Effector memory CD4-positive, alpha-beta T cell (primary cell): ENCODE results near the gene PTPRT.
"Not testable (repeated sequence)": the region's sequence is repeated elsewhere in the genome, so short reads cannot be mapped to it uniquely, and the experiment has no call there.

ENCODE experiments used
- DNase-seq, 3 donors: peaks; one replicate each; pipeline ENCODE4 v3.0.0-alpha.2; 2020
- H3K27ac ChIP-seq: 2 replicates; pipeline ENCODE4 v1.7.0; 2013; ENCODE audit warnings: mild to moderate bottlenecking, low read length, moderate library complexity; ENCODE audit not compliant: insufficient read depth, poor library complexity, severe bottlenecking
- H3K27me3 ChIP-seq: replicated peaks from 2 replicates; pipeline ENCODE4 v1.7.0; 2013; ENCODE audit warnings: mild to moderate bottlenecking, low read length; ENCODE audit not compliant: insufficient read depth, control insufficient read depth, poor library complexity, severe bottlenecking
- H3K36me3 ChIP-seq: 2 replicates; pipeline ENCODE4 v1.7.0; 2013; ENCODE audit warnings: mild to moderate bottlenecking, low read length, moderate library complexity; ENCODE audit not compliant: control insufficient read depth, insufficient read depth
- H3K4me1 ChIP-seq: 2 replicates; pipeline ENCODE4 v1.7.0; 2013; ENCODE audit warnings: low read length, mild to moderate bottlenecking; ENCODE audit not compliant: control insufficient read depth, insufficient read depth, poor library complexity, severe bottlenecking
- H3K4me3 ChIP-seq: 2 replicates; pipeline ENCODE4 v1.7.0; 2013; ENCODE audit warnings: low read length, low read depth, mild to moderate bottlenecking; ENCODE audit not compliant: insufficient read depth, poor library complexity, severe bottlenecking
- H3K9me3 ChIP-seq: 2 replicates; pipeline ENCODE4 v1.7.0; 2013; ENCODE audit warnings: mild to moderate bottlenecking, low read length, moderate library complexity; ENCODE audit not compliant: control insufficient read depth

PTPRT gene

DNA sequence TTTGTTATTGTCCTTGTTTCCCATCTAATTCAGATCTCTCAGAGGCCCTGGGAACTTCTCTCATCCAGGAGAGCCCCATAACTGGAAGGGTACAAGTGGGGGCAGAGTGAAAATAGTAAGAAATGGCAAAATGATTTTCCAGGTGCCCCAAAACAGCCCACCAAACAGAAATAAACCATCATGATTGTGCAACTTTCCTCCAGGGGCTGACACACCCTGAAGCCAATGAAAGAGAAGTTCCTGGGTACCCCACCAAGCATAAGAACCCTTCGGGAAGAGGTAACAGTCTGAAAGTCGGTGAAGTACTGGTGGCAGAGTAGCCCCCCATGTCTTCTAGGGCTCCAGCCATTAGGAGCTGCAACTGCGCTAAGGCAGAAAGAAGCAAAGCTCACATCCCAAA lies 282.0 kb downstream of the PTPRT start:
- no peak for DNase-seq
- no peak overlapping the region for H3K4me3 ChIP-seq
- H3K4me1 ChIP-seq: no peaks in the 10 kb centered on the region
- no peak overlapping the region for H3K27ac ChIP-seq
- no peaks in the 10 kb centered on the region for H3K27me3 ChIP-seq
- no peaks in the 10 kb centered on the region for H3K36me3 ChIP-seq
- H3K9me3 ChIP-seq: no peaks in the 10 kb centered on the region

DNA sequence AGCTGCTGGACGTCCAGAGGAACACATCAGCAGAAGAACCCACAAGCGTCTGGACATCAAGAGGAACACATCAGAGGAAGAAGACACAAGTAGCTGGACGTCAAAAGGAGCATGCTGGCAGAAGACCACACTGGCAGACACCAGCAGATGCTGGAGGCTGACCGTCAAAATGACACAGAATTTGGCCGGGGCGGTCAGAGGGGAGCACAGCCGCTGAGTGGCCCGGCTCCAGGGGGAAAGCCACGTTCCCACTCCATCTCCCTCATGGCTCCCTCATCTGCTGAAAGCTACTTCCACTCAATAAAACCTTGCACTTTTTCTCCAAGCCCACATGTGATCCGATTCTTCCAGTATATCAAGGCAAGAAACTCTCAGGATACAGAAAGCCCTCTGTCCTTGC lies 283.6 kb downstream of the PTPRT start:
- no peak for DNase-seq
- H3K4me1 ChIP-seq: no peaks in the 10 kb centered on the region
- H3K27ac ChIP-seq: no peak overlapping the region
- no peaks in the 10 kb centered on the region for H3K27me3 ChIP-seq
- no peaks in the 10 kb centered on the region for H3K9me3 ChIP-seq
- H3K4me3 ChIP-seq: no peak overlapping the region
- H3K36me3 ChIP-seq: no peaks in the 10 kb centered on the region

DNA sequence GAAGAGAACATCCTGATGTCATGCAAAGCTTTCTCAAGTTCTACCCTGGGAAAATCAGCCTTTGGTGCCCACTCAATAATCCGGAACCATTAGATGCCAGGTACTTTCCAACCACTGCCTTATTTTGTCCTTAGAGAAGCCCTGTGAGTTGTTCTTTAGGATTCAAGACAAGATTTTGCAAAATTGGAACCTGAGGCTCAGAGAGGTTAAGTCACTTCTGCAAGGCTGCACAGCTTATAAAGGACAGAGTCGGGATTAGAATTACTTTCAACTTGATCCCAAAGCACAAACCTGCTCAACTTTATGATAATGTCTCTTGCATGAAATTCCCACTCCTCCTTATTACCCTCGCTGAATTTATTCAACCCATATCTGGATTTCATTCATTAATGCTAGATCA lies 287.2 kb downstream of the PTPRT start:
- Histone ChIP-seq H3K27ac (no peak overlapping the region), H3K4me1 (no peaks in the 10 kb centered on the region), H3K36me3 (no peaks in the 10 kb centered on the region), H3K4me3 (no peak overlapping the region), H3K9me3 (no peaks in the 10 kb centered on the region), H3K27me3 (no peaks in the 10 kb centered on the region)
- DNase-seq: no peak

DNA sequence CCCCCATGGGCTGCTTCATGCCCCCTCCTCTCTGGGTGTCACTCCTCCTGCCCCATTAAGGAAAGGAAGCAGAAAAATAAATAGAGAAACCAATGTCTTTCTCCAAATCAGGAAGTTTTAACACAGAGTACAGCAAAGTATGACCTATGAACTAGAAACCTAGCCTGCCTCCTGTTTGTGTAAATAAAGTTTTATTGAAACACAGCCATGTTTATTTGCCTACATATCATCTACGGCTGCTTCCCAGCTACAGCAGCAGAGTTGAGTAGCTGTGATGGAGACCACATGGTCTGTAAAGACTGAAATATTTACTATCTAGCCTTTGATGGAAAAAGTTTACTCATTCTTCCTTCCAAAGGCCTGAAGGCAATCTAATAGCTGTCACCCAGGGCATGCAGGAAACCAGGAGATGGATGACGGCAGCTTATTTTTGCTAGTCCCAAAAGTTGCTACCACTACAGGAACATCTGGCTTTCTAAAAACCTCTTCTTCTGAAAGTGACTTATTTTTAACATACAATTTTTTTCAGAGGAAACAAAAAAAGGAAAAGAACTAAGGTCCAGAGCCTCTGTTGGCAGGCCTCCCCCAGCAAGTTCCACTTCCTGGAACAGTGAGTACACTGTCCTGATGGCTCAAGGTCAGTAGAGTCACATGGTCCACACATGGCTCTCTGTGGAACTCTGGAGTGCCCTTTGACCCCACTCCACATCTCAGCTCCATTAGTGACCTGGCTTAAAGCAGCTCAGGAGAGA lies 287.8 kb downstream of the PTPRT start:
- Histone ChIP-seq H3K27ac (no peak overlapping the region), H3K4me3 (no peak overlapping the region), H3K4me1 (no peaks in the 10 kb centered on the region), H3K36me3 (no peaks in the 10 kb centered on the region), H3K27me3 (no peaks in the 10 kb centered on the region), H3K9me3 (no peaks in the 10 kb centered on the region)
- no peak for DNase-seq

DNA sequence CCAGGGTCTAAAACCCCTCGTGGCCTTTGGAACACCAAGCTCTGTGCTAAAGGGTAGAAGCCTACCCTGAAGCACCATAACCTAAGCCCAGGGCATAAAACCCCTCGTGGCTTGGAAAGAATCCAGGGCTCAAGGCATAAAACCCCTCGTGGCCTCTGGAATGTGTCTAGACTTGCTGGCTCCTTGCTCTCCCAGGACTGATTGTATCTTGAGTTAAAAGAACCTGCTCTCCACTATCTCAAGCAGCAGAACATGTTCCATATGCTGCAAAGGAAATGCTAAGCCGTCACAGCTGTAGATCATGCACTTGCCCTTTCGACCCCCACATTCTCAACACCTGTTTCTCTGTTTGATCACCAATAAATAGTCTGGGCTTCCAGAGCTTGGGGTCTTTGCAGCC lies 288.9 kb downstream of the PTPRT start:
- not testable (repeated sequence) for H3K4me1 ChIP-seq, DNase-seq, H3K4me3 ChIP-seq, H3K9me3 ChIP-seq, H3K27ac ChIP-seq, H3K36me3 ChIP-seq, H3K27me3 ChIP-seq

DNA sequence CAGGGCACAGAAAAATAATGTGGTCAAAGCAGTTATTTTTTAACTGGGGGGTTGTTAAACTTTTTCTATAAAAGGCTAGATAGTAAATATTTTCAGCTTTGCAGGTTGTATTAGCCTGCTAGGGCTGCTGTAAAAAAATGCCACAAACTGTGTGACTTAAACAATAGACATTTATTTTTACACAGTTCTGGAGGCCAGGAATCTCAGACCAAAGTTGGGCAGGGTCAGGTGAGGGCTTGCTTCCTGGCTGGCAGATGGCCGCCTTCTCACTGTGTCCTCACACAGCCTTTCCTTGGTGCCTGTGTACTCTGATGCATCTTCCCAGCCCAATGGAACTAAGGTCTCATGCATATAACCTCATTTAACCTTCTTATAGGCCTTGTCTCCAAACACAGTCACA lies 294.7 kb downstream of the PTPRT start:
- DNase-seq: no peak
- H3K4me1 ChIP-seq: no peaks in the 10 kb centered on the region
- H3K4me3 ChIP-seq: no peak overlapping the region
- H3K27me3 ChIP-seq: no peaks in the 10 kb centered on the region
- no peak overlapping the region for H3K27ac ChIP-seq
- H3K9me3 ChIP-seq: no peaks in the 10 kb centered on the region
- no peaks in the 10 kb centered on the region for H3K36me3 ChIP-seq

DNA sequence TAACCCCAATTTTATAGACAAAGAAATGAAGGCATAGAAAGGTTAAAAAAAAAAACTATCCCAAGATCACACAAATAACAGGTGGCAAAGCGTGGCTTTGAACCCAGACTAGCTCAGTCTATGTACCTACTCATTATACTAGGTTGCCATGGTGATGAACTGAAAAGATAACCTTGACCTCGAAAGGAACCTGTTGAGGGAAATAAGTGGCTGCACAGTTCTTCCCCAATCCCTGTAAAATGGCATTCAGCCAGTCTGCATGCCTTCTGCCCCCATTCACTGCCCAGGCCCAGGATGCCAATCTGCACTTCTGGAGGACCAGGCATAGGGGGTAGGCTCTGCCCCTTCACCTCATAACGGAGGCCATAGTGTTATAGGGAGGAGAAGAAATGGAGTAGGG lies 295.2 kb downstream of the PTPRT start:
- Histone ChIP-seq H3K4me3 (no peak overlapping the region), H3K27me3 (no peaks in the 10 kb centered on the region), H3K9me3 (no peaks in the 10 kb centered on the region), H3K36me3 (no peaks in the 10 kb centered on the region), H3K27ac (no peak overlapping the region), H3K4me1 (no peaks in the 10 kb centered on the region)
- DNase-seq: no peak

DNA sequence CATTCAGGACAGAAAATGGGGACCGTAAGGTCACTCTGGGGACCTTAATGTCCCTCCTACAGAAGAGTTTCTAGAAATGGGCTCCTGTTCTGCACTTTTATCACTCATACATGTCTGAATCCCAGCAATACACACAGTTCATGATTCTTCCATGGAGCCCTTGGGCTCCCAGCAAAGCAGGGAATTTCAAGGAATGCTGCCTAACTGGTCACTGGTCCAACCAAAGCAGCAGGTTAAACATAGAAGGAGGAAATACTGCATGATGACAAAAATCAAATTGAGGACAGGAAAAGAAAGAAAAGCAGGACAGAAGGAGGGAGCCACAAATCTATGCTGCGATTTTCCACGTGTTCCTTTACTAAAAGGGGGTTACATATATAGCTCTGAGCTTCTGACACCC lies 300.2 kb downstream of the PTPRT start:
- no peaks in the 10 kb centered on the region for H3K36me3 ChIP-seq
- H3K27ac ChIP-seq: no peak overlapping the region
- H3K27me3 ChIP-seq: no peaks in the 10 kb centered on the region
- DNase-seq: no peak
- H3K4me3 ChIP-seq: no peak overlapping the region
- H3K9me3 ChIP-seq: no peaks in the 10 kb centered on the region
- no peaks in the 10 kb centered on the region for H3K4me1 ChIP-seq

DNA sequence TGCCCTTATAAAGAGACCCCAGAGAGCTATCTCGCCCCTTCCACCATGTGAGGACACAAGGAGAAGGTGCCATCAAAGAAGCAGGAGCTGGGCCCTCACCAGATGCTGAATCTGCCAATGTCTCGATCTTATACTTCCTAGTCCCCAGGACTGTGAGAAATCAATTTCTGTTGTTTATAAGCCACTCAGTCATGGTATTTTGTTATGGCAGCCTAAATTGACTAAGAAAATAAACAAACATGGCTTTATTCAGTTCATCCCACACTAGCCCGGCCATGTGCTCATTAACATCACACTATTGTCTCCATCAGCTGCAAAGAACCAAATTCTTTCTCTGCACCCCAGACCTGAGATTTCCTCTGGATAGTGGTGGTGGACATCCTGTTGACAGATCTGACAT lies 302.4 kb downstream of the PTPRT start:
- no peak for DNase-seq
- H3K4me3 ChIP-seq: no peak overlapping the region
- H3K4me1 ChIP-seq: no peaks in the 10 kb centered on the region
- no peaks in the 10 kb centered on the region for H3K27me3 ChIP-seq
- H3K36me3 ChIP-seq: no peaks in the 10 kb centered on the region
- H3K27ac ChIP-seq: no peak overlapping the region
- H3K9me3 ChIP-seq: peaks cover 3% of the 10 kb centered on the region

DNA sequence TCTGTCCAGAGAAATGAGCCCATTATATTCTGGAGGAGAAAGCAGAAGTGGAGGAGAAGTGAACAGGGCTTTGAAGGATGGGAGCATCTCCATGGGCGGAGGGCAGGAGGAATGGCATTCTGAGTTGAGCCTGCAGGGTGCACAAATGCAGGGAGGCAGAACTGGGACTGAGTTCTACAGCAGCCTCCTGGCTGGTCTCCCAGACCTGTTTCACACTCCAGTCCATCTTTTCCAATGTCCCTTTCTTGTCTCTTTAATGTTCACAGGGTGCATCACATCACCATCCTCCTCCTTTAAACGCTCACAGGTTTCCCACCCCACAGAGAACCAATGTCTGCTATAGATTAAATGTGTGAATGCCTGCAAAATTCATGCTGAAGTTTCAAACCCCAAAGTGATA lies 302.9 kb downstream of the PTPRT start:
- peaks cover 3% of the 10 kb centered on the region for H3K9me3 ChIP-seq
- no peak for DNase-seq
- H3K36me3 ChIP-seq: no peaks in the 10 kb centered on the region
- H3K27me3 ChIP-seq: no peaks in the 10 kb centered on the region
- no peak overlapping the region for H3K27ac ChIP-seq
- no peaks in the 10 kb centered on the region for H3K4me1 ChIP-seq
- H3K4me3 ChIP-seq: no peak overlapping the region
